GM23338 (cell line): ENCODE results near the gene FNDC8. TPM values are rescaled to one million over a fixed set of nuclear protein-coding genes. Genes with fewer than 3 reads are reported as not detected.
"Not testable (repeated sequence)": the region's sequence is repeated elsewhere in the genome, so short reads cannot be mapped to it uniquely, and the experiment has no call there.

Experiments used
- ATAC-seq: fragments of 200-7000 bp; cut with Tn5 transposase; 3 replicates; pipeline ENCODE4 v1.9.1; 2020
- DNase-seq: peaks from one replicate; pipeline ENCODE4 v3.0.0-alpha.2; 2015; ENCODE audit warnings: low spot score
- H2AFZ ChIP-seq: fragments of 200-600 bp; sonication (generic); 2 replicates; pipeline ENCODE4 v1.8.0; 2016; ENCODE audit warnings: antibody characterized with exemption, mild to moderate bottlenecking, moderate library complexity
- H3F3A ChIP-seq: fragments of 200-600 bp; sonication (generic); replicated peaks from 2 replicates; pipeline ENCODE4 v1.8.0; 2017; ENCODE audit warnings: antibody characterized with exemption, mixed run types, low read depth
- H3K27ac ChIP-seq: fragments of 200-600 bp; sonication (generic); 2 replicates; pipeline ENCODE4 v1.6.1; 2016; ENCODE audit warnings: low read depth
- H3K27me3 ChIP-seq: fragments of 200-600 bp; sonication (generic); 2 replicates; pipeline ENCODE4 v1.8.0; 2016; ENCODE audit warnings: mild to moderate bottlenecking, mixed run types, moderate library complexity; ENCODE audit not compliant: insufficient read depth
- H3K36me3 ChIP-seq: fragments of 200-600 bp; sonication (generic); 2 replicates; pipeline ENCODE4 v1.8.0; 2016; ENCODE audit warnings: mild to moderate bottlenecking; ENCODE audit not compliant: insufficient read depth
- H3K4me1 ChIP-seq: fragments of 200-600 bp; sonication (generic); 2 replicates; pipeline ENCODE4 v1.8.0; 2016; ENCODE audit warnings: mild to moderate bottlenecking, moderate library complexity; ENCODE audit not compliant: insufficient read depth
- H3K4me2 ChIP-seq: fragments of 200-600 bp; sonication (generic); 2 replicates; pipeline ENCODE4 v1.7.1; 2017; ENCODE audit warnings: mixed run types
- H3K4me3 ChIP-seq: fragments of 200-600 bp; sonication (generic); 2 replicates; pipeline ENCODE4 v1.6.1; 2016; ENCODE audit warnings: mixed run types
- H3K79me2 ChIP-seq: fragments of 200-600 bp; sonication (generic); replicated peaks from 2 replicates; pipeline ENCODE4 v1.8.0; 2017; ENCODE audit warnings: mild to moderate bottlenecking; ENCODE audit not compliant: insufficient read depth
- H3K9me2 ChIP-seq: fragments of 200-600 bp; sonication (generic); 2 replicates; pipeline ENCODE4 v1.8.0; 2017; ENCODE audit not compliant: insufficient read depth
- H4K20me1 ChIP-seq: fragments of 200-600 bp; sonication (generic); replicated peaks from 2 replicates; pipeline ENCODE4 v1.8.0; 2017; ENCODE audit warnings: mild to moderate bottlenecking; ENCODE audit not compliant: insufficient read depth
- H3K27ac Mint-ChIP-seq: 2 replicates; pipeline ENCODE4 v1.8.0; 2020; ENCODE audit warnings: inconsistent platforms, mild to moderate bottlenecking, moderate library complexity, mixed read lengths
- H3K27me3 Mint-ChIP-seq: 3 replicates; pipeline ENCODE4 v1.8.0; 2022; ENCODE audit warnings: low read depth, mild to moderate bottlenecking, moderate library complexity, mixed read lengths, inconsistent platforms; ENCODE audit not compliant: insufficient read depth, poor library complexity
- H3K36me3 Mint-ChIP-seq: 3 replicates; pipeline ENCODE4 v1.8.0; 2021; ENCODE audit warnings: low read depth, mild to moderate bottlenecking, inconsistent platforms, moderate library complexity, mixed read lengths
- H3K4me1 Mint-ChIP-seq: 3 replicates; pipeline ENCODE4 v1.8.0; 2020; ENCODE audit warnings: mild to moderate bottlenecking, inconsistent platforms, mixed read lengths
- H3K4me3 Mint-ChIP-seq: 3 replicates; pipeline ENCODE4 v1.8.0; 2021; ENCODE audit warnings: moderate library complexity, mild to moderate bottlenecking, inconsistent platforms, mixed read lengths
- H3K9me3 Mint-ChIP-seq: 3 replicates; pipeline ENCODE4 v1.8.0; 2020; ENCODE audit warnings: moderate library complexity, mild to moderate bottlenecking, inconsistent platforms, mixed read lengths
- CTCF ChIP-seq, 2 experiments: fragments of 200-600 bp in 1 of 2; sonication (generic) in 1 of 2; conservative IDR thresholded peaks; 2 replicates each; pipeline versions ENCODE4 v1.5.1 to v1.6.1; 2016 to 2017; ENCODE audit warnings: antibody characterized with exemption in 2 of 2, low read depth in 2 of 2, mild to moderate bottlenecking in 2 of 2, moderate library complexity in 1 of 2
- ETS1 ChIP-seq: IDR thresholded peaks from 2 replicates; pipeline ENCODE4 v1.6.1; 2016; ENCODE audit warnings: antibody characterized with exemption
- EZH2 ChIP-seq: fragments of 200-600 bp; sonication (generic); IDR thresholded peaks from one replicate; pipeline ENCODE4 v1.8.0; 2017; ENCODE audit warnings: antibody characterized with exemption, mild to moderate bottlenecking, low read depth; ENCODE audit not compliant: unreplicated experiment
- JUNB ChIP-seq: IDR thresholded peaks from one replicate; pipeline ENCODE4 v1.6.1; 2016; ENCODE audit warnings: antibody characterized with exemption; ENCODE audit not compliant: unreplicated experiment
- NANOG ChIP-seq: IDR thresholded peaks from 2 replicates; pipeline ENCODE4 v1.6.1; 2016; ENCODE audit warnings: antibody characterized with exemption, borderline replicate concordance
- REST ChIP-seq: IDR thresholded peaks from one replicate; pipeline ENCODE4 v1.6.1; 2018; ENCODE audit warnings: antibody characterized with exemption; ENCODE audit not compliant: unreplicated experiment
- STAT1 ChIP-seq: IDR thresholded peaks from one replicate; pipeline ENCODE4 v1.6.1; 2016; ENCODE audit warnings: antibody characterized with exemption; ENCODE audit not compliant: unreplicated experiment
- ZNF114 ChIP-seq: fragments of 250-450 bp; sonication (Bioruptor Pico); IDR thresholded peaks from 2 replicates; pipeline ENCODE4 v1.5.0; 2020; ENCODE audit warnings: mild to moderate bottlenecking, moderate library complexity
- ZNF331 ChIP-seq: fragments of 250-450 bp; sonication (Bioruptor Pico); IDR thresholded peaks from 2 replicates; pipeline ENCODE4 v1.5.0; 2020; ENCODE audit warnings: low read depth, mild to moderate bottlenecking, moderate library complexity
- ZNF462 ChIP-seq: fragments of 250-450 bp; sonication (Bioruptor Pico); IDR thresholded peaks from 2 replicates; pipeline ENCODE4 v1.5.0; 2020; ENCODE audit warnings: mild to moderate bottlenecking, moderate library complexity
- polyA plus RNA-seq: library from polyadenylated mRNA; unstranded; fragments of >200 nt; fragmentation: Nextera tagmentation; extraction: Ambion mirVana; gene quantifications from 2 replicates; pipeline ENCODE4 v1.2.1, GENCODE V29; 2016
- total RNA-seq: library from RNA; depleted of rRNA; stranded (reverse); fragments of >200 nt; shearing (Covaris generic); gene quantifications from 2 replicates; pipeline ENCODE4 v1.2.3, GENCODE V29; 2014

FNDC8 gene
- total and polyA plus RNA-seq, 2 experiments from 2014 or later = not detected

GRCh38 chr17:35090707-35091106, 30.7 kb upstream of the FNDC8 start:
- peaks cover 10% of the 10 kb centered on the region for H3K27me3 Mint-ChIP-seq
- ATAC-seq, H4K20me1 ChIP-seq, H3K9me3 Mint-ChIP-seq, H3K4me3 Mint-ChIP-seq, H3K36me3 ChIP-seq, H3K4me3 ChIP-seq, DNase-seq, H3K36me3 Mint-ChIP-seq, H3K9me2 ChIP-seq, H3K4me2 ChIP-seq, H3K79me2 ChIP-seq, H3K27me3 ChIP-seq, H3K27ac ChIP-seq, H2AFZ ChIP-seq: not testable (repeated sequence)
- H3K27ac Mint-ChIP-seq = peak overlapping the region; percentile 57; the same call in 1 of the 2 replicates
- H3K4me1 ChIP-seq = peaks cover 33% of the 10 kb centered on the region
- peaks cover 35% of the 10 kb centered on the region for H3K4me1 Mint-ChIP-seq
- H3F3A ChIP-seq = peaks cover 10% of the 10 kb centered on the region; the same call in 1 of the 2 replicates

GRCh38 chr17:35094902-35095301, 26.5 kb upstream of the FNDC8 start:
- H4K20me1 ChIP-seq = no peaks in the 10 kb centered on the region
- 0 out of 2 replicates have a peak, but pooled peaks cover 3% of the 10 kb centered on the region for H3F3A ChIP-seq
- peaks cover 2% of the 10 kb centered on the region for H3K27me3 Mint-ChIP-seq
- peaks cover 4% of the 10 kb centered on the region; the same call in 1 of the 2 replicates for H3K4me1 ChIP-seq
- H3K9me3 Mint-ChIP-seq = no peaks in the 10 kb centered on the region
- H3K79me2 ChIP-seq = no peaks in the 10 kb centered on the region
- no peak overlapping the region for H3K4me2 ChIP-seq
- no peak overlapping the region for H3K27ac Mint-ChIP-seq
- DNase-seq = no peak
- peaks cover 4% of the 10 kb centered on the region; the same call in 1 of the 3 replicates for H3K4me1 Mint-ChIP-seq
- no peak overlapping the region for H3K27ac ChIP-seq
- no peak overlapping the region for H3K4me3 ChIP-seq
- no peak overlapping the region for H3K4me3 Mint-ChIP-seq
- H2AFZ ChIP-seq = no peak overlapping the region
- no peak for ATAC-seq
- peaks cover 4% of the 10 kb centered on the region; the same call in 2 of the 3 replicates for H3K36me3 Mint-ChIP-seq
- H3K9me2 ChIP-seq = no peaks in the 10 kb centered on the region
- H3K27me3 ChIP-seq = no peaks in the 10 kb centered on the region
- no peaks in the 10 kb centered on the region for H3K36me3 ChIP-seq
- TF ChIP-seq ZNF462 = no peak
- TF ChIP-seq EZH2 = no peak
- TF ChIP-seq ETS1 = no peak
- no peak for TF ChIP-seq NANOG
- no peak for TF ChIP-seq CTCF (conservative IDR thresholded peaks at IDR 0.05; ENCODE audit: low read depth in 2 of 2)
- TF ChIP-seq REST = no peak
- no peak for TF ChIP-seq ZNF114 (CRISPR knock-in tag)
- TF ChIP-seq STAT1 = no peak
- TF ChIP-seq ZNF331 (CRISPR knock-in tag) = no peak
- TF ChIP-seq JUNB = no peak
